ENCODE results near the gene MAN2B2.
A peak's percentile ranks its signal among the peaks of the same experiment; 100 is the strongest.

MAN2B2 gene

DNA sequence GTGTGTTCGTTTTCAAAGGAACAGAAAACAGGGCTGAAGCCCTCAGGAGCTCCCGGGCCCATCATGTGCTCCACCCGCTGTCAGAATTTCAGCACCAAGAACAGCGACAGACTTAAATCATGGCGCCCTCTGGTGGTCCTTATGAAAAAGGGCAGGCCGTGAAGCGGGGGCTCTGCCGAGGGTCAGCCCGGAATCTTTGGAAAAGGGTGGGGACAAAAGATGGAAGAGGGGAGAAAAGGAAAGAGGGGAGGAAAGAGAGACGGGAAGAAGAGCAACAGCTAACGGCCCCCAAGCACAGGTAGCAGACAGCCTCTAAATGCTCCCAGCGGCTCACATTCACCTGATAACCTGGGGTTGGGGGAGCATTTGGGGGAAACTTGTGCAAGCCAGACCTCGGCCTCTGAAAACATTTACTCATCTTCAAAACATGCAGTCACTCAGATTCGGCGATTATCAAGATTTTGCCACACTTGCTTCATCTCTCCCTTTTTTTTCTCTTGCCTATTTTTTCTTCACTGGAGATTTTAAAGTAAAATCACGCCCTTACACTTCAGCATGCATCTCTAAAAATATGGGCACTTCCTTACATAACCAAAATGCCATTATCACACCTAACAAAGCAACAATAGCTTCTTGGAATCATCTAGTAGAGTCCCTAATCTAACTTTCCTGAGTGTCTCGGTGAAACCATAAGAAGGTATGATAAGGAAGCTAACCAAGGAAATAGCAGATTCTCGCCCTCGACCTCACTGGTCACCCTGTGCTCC lies 28.1 kb upstream of the MAN2B2 start:
- DNase-seq (ENCODE audit: low spot score), result peak; percentile 75

DNA sequence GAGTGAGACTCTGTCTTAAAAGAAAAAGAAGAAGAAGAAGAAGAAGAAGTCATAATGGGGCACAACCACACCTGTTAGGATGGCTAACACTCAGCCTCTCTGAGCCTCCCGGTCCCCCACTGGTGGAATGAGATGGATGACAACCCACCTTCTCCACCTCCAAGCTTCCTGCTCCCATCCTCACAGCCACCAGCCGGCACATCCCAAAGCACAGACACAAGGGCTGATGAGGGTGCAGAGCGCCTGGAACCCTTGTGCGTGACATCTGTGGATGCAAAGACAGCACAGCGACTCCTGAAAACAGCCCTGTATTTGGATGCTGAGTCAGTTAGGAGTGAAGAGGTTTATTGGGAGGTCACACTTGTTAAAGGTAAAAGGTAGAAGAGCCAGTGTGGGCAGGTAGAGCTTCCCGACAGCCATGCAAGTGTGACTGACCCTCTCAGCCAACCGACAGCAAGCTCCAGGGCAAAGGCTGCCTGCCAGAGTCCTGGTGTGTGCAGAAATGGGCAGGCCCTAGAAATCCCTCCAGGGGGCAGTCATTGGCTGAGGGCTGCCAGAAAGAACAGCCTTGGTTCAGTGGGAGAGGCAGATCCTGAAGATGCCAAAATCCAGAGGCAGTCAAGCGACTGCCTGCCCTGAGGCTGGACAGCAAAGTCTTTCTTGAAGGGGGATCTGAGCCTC lies 26.6 kb upstream of the MAN2B2 start:
- peak; percentile 44 for DNase-seq (ENCODE audit: low spot score)

DNA sequence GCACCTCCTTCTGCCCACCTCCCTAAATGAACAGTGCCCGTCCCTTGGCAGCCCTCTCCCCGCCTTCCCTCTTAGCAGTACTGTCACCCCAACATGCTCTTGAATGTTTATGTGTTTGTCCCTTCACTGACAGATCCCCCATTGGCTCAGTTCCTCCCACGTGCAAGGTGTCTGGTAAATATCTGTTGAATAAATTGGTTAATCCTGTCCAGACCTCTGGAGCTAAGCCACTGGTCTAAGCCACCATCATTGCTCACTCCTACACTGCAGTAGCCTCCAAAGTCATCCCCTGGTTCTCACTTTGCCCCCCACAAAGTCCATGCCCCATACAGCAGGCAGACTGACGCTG lies 26.1 kb upstream of the MAN2B2 start:
- DNase-seq (ENCODE audit: low spot score), result no peak

DNA sequence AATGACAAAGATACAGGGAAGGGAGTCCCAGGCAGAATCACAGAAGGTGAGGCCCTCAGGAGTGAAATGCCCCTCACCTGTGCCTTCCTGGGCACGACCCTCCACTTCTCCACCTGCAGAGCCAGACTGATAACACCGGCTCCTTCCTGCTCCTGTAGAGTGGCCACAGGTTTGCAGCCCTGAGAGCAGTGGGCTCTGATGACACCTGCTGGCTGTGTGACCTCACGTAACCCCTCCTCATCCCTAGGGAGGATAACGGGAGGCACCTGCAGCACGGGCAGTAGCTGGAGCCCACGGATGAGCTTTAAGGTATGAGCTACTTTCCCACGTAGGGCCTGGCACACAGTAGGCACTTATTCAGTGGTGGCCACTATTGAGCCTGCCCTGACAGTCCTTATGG lies 25.5 kb upstream of the MAN2B2 start:
- no peak for DNase-seq (ENCODE audit: low spot score)

DNA sequence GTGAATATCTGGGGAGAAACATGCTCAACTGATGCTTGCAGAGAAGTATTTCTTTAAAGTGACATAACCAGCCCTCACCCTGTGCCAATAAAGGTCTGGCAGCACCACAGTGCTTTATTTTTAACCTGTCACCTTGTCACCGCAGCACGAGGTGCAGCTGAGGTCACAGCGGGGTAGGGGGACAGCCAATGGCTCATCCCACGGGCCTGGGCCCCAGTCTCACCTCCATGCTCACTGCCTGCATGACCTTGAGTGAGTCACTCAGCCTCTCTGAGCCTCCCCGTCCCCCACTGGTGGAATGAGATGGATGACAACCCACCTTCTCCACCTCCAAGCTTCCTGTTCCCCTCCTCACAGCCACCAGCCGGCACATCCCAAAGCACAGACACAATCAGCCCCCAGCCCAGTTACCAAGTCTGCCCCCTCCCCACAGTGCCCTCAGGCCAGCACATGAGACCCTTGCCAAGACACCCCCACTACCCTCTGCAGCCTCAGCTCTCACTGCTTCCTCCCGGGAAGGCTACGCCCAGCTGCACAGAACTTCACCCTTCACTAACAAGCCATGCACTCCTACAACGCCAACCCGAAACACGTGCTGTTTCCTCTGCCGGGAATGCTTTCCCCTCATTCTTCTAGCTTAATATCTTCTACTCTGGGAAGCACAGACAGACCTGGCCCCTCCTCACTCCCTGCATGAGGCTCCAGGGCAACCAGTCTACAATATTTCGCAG lies 24.9 kb upstream of the MAN2B2 start:
- DNase-seq (ENCODE audit: low spot score), result no peak

DNA sequence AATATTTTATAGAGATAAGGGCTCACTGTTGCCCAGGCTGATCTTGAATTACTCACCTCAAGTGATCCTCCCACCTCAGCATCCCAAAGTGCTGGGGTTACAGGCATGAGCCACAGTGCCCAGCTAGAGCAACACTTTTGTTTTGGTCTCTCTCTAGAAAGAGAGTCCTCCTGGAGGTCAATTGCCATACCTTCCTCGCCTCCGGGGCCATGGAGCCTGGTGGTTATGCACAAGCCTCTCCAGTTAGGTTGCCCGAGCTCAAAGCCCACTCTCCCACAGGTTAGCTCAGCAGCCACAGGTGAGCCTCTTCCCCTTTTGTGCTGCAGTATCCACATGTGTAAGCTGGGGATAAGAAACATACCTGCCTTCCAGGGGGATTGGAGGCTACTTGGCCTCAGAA lies 24.2 kb upstream of the MAN2B2 start:
- no peak for DNase-seq (ENCODE audit: low spot score)

DNA sequence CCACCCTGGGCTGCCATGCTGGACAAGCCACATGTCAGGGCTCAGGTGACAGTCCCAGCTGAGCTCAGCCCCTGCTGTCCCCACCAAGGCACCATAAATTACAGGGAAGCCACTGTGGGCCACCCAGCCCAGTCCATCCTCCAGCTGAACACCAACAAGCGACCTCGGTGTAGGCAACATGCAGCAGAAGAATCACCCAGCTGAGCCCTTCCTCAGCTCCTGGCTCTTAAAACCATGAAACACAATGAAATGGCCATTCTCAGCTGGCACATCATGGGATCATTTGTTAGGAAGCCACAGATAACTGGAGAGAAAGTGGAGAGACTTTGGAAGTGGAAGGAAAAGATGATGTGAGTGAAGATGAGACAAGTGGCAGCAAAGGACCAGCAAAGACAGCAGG lies 23.3 kb upstream of the MAN2B2 start:
- no peak for DNase-seq (ENCODE audit: low spot score)

DNA sequence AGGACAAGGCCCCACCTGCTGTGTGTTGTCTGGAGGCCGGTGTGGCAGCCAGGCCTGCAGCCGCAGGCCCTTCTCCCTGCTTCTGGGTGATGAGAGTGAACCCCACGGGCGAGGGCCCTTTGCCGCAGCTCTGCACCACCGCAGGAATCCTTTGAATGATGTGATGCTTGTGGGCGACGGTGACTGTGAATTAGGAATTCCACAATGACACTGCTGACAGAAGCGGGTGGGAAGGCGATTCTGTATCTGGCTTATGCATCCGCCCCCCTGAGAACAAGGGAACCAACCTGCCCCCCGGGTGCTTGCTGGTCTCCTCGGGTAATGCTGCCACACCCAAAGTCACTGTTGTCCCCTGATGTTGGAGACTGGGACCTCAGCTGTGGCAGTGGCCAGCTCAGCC lies 19.5 kb upstream of the MAN2B2 start:
- DNase-seq (ENCODE audit: low spot score), result no peak

DNA sequence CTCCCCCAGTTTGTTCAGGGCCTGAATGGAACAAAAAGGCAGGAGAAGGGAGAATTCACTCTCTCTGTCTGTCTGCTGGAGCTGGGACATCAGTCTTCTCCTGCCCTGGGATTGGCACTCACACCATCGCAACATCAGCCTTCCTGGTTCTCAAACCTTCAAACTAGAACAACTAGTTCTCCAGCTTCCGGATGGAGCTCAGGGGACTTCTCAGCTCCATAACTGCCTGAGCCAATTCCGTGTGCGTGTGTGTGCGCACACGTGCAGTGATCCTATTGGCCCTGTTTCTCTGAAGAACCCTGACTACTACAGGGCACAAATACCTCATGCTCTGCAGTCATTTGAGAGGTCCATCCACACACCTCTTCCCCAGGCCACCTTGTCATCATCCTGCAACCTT lies 18.7 kb upstream of the MAN2B2 start:
- DNase-seq (ENCODE audit: low spot score), result no peak

DNA sequence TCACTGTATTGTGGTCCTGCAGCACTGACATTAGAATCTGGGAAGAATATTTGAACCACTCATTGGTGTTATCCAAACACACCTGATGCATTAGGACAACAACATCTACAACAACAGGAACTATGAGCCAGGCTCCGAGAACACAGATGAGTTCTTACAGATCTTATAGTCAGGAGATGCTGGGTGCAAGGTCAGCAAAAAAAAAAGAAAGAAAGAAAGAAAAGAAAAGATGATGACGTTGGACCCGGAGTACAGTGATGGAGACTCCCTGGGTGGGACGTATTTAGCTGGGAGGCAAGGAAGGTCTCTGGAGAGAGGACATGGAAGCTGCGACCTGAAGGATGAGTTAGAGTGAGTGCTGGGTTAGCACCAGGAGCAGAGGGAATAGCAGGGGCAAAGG lies 17.8 kb upstream of the MAN2B2 start:
- no peak for DNase-seq (ENCODE audit: low spot score)

DNA sequence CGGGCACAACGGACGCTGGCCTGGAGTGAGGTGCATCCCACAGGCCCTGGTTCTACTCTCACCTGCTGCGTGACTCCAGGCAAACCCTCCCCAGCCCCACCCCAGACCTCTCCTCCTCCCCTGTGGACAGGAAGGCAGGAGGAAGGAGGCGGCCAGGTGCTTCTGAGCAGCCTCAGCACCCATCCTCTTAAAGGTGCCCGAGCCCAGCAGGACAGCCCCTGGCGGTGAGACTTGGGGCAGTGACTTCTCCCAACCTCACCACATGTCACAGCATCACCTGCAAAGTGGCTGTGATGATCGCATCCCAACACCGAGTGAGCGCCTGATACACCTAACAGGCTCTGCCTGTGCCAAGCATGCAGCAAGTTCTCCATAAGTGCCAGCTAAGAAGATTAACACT lies 17.1 kb upstream of the MAN2B2 start:
- no peak for DNase-seq (ENCODE audit: low spot score)

DNA sequence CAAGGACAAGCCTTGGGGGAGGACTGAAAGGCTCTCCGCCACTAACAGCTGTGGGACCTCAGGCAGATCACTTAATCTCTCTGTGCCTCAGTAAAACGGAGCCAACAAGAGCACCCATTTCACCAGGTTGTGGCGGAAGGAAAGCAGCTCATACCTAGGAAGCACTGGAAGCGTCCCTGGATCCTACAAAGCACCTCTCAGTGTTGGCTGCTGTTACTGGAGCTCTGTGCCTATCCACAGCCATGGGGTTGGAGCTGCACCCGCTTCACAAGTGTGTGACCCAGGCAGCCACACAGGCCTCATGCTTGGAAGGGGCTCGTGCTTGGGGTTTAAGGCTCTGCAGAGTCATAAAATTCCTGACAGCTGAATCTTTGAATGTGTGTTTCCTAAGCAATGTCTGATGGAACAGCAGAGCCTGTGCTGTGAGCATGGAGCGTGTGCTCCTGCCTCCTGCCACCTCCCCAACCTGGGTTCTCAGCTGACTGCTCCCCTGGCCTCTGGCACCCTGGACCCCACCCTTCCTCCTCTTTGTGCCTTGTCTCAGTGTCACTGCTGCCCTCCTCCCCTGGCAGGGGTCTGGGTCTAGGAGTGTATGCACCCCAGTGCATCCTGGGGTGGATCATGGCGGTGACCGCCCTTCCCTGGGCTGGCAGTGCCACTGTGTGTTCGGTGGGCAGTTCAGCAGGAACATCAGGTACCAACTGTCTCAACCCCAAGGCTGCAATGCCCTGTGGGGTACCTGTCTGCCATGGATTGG lies 14.4 kb upstream of the MAN2B2 start:
- DNase-seq (ENCODE audit: low spot score), result no peak

DNA sequence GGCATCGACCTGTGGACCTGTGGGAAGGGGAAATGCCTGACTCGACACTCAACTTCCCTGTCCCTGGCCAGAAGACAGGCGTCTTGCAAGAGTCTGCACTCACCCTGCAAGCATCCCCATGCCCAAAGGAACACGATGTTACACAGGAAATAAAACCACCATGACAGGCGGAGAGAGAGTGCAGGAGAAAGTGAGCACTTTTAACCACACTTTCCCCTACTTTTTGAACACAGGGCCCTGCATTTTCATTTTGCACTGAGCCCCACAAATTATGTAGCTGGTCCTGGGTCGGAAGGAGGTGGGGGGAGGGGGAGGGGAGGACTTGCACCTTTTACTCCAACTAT lies 13.8 kb upstream of the MAN2B2 start:
- DNase-seq (ENCODE audit: low spot score), result no peak

DNA sequence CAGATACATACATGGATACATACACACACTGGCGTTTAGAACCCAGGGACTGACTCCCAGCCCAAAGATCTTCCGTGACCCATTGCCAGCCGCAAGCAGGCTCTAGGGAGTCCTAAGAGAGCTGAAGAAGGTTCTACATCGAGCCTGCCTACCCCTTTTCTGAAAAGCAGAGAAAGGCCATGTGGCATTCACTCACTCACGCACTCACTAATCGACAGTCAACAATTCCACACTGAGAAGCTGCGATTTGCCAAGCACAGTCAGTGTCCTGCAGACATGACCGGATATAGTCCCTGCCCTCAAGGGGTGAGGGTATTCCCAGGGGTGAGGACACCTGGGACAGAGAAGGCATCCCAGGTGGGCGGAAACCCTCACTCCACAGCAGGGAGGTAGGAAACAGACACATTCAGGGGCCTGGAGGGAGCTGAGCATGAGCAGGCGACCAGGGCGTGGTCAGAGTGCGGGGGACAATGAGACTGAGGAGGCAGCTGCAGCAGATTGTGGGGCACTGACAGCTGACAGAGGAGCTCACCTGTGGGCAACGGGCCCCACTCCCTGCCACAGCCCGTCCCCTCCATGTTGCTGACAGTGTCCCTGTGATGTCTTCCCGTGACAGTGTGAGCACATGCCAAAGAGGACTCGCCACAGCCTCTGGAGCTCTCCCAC lies 13.2 kb upstream of the MAN2B2 start:
- no peak for DNase-seq (ENCODE audit: low spot score)

DNA sequence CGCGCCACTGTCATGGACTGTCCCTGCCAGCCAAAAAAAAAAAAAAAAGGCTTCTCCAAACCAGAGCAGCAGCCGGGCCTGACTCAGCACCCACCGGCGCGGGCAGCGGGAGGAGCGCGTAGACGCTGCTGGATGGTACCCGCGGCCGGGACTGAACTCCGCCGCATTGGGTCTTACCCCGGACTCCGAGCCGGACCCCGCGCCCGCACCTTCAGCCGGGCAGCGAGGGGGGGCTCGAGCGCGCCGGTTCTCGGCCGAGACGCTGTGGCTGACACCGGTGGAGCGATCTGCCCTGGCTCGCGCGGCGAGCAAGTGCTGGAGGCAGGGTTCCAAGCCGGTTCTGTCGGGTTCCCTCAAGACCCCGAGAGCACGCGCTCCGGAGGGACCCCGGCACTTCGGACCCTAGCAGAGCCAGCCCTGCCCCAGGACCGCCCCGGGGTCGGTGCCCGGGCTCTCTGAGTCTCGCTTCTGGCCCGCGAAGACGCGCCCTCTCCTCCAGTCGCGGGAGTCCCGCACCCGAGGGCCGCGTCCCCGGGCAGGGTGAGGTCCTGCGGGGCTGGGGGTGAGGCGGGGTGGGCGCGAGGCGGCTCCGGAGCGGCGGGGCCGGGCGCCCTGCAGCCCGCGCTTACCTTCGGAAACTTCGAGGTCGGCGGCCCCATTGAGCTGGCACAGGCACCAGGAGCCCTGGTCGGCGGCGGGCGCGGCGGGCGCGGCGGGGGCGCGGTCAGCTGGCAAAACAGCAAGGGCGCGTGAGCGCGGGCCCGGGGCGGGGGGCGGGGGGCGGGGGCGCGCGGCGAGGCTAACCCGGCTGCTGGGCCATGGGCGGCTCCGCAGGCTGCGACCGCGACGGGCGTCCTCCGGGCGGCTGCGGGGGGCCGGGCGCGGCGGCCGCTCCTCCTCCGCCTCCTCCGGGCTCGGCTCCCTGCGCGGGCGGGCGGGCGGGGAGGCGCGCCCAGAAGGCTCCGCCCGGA lies 11.8 kb upstream of the MAN2B2 start:
- no peak for DNase-seq (ENCODE audit: low spot score)

DNA sequence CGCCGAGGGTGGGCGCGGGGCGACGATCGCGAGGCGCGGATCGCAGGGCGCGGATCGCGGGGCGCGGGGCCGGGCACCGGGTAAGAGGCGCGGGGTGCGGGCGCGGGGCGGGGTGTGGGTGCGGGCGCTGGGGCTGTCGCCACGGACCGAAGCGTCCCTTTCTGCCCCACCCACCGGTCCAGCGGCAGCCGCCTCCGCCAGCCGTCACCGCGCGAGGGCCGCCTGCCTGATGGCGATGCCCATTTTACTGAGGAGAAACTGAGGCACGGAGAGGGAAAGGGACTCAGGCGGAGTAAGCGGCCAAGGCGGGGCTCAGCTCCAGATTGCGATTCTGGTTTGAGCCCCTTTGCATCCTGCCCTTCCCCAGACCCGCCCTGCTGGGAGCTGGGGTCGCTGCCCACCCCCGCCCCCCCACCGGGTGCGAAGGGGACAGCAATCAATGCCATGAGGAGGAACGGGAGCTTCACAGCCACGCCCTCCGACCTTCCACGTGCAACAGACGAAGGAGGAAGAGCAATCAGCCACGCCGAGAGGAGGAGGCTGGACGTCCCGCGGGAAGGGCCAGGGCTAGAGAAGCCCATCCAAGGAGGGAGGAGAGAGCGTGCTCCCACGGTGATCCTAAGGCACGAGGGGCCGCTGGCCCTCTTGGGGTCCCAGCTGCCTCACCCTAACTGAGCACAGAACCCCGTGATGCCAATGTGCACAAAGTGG lies 10.9 kb upstream of the MAN2B2 start:
- DNase-seq (ENCODE audit: low spot score), result no peak

DNA sequence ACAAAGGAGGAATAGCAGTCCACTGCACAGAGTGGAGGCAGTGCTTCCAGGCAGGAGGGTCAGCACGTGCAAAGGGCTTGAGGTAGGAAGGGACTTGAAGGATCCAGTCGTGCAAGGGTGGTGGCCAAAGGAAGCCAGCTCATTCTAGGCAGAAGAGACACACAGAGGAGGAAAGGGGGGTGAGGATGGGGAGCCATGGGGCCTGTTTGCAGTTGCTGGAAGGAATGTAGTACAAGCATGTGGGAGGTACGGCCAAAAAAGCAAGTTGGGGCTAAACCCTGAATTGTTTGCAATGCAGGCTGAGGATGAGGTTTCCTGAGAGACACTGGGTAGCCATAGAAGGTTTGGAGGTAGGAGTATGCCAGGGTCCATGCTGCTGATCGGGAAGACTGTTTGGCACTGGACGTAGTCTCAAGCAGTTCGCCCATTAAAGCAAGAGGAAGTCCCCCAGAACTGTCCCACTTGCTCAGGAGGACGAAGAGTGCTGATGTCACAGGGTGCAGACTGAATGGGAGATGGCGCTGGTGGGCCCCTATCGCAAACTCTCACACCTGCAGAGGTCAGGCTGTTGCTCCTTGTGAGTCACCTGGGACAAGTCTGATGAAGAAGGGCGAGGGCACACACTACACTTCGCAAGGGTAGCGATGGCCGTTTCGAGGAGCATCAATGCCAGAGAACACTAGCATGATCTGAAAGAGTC lies 9.1 kb upstream of the MAN2B2 start:
- no peak for DNase-seq (ENCODE audit: low spot score)

DNA sequence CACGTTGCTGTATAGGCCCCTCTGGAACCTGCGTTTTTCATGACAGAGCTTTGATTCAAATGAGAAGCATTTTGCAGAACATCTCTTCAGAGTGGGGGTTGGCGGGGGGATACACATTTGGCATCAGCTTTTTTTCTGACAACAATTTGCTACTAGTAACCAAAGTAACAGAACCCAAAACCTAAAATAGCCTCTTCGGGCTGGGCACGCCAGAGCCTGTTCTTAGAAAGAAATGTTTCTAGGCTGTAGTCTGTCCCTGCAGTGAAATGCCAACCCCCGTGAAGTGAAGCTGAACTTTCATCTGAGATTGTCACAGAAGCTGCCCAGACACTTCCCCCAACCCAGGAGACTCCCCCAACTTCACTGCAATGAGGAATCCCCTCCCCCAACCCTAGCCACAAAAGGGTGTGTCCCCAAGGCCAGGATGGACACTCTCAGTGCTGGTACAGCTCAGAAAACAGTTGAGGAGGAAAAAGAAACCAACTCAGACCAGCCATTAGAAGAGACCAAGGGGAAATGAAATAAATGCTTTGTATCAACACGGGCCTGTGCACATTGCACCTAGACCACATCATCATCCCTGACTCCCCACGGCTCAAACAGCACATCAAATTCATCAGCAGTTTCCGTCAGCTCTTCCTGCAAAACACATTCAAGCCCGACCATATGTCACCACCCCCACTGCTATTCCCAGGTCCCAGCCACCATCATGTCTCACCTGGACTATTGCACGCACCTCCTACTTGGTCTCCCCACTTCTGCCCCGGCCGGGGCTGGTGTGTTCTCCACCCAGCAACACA lies 8.4 kb upstream of the MAN2B2 start:
- no peak for DNase-seq (ENCODE audit: low spot score)

DNA sequence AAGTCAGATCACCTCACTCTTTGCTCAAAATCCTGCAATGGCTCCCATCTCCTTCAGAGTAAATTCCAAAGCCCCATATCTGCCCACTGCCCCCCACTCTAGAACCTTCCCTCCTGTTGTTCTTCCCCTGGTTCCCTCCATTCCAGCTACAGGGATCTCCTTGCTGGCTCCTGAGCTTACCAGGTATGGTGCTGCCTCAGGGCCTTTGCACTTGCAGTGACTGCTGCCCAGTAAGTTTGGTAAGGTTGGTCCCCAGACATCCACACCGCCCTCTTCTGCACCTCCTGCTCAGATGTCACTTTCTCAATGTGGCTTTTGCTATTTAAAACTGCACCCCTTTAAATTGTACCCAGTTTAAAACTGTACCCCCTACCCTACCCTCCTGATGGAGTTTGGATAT lies 7.8 kb upstream of the MAN2B2 start:
- DNase-seq (ENCODE audit: low spot score), result no peak
